VCaP (cell line): Measurements from ENCODE around the gene APLP2.

Source experiments
- H3K27ac ChIP-seq: fragments of 450-650 bp; 2 replicates; pipeline ENCODE4 v1.5.1; 2017
- TF ChIP-seq, protein P1 (sequence below): fragments of 450-650 bp; conservative IDR thresholded peaks from 2 replicates; pipeline ENCODE4 v1.5.1; 2017; ENCODE audit warnings: mild to moderate bottlenecking, moderate library complexity

Gene APLP2

GRCh38 chr11:130042093-130042591 lies 27.6 kb upstream of the APLP2 start:
- TF ChIP-seq, protein P1, sequence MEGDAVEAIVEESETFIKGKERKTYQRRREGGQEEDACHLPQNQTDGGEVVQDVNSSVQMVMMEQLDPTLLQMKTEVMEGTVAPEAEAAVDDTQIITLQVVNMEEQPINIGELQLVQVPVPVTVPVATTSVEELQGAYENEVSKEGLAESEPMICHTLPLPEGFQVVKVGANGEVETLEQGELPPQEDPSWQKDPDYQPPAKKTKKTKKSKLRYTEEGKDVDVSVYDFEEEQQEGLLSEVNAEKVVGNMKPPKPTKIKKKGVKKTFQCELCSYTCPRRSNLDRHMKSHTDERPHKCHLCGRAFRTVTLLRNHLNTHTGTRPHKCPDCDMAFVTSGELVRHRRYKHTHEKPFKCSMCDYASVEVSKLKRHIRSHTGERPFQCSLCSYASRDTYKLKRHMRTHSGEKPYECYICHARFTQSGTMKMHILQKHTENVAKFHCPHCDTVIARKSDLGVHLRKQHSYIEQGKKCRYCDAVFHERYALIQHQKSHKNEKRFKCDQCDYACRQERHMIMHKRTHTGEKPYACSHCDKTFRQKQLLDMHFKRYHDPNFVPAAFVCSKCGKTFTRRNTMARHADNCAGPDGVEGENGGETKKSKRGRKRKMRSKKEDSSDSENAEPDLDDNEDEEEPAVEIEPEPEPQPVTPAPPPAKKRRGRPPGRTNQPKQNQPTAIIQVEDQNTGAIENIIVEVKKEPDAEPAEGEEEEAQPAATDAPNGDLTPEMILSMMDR, result no peak
- peak overlapping the region; percentile 35 for H3K27ac ChIP-seq

DNA sequence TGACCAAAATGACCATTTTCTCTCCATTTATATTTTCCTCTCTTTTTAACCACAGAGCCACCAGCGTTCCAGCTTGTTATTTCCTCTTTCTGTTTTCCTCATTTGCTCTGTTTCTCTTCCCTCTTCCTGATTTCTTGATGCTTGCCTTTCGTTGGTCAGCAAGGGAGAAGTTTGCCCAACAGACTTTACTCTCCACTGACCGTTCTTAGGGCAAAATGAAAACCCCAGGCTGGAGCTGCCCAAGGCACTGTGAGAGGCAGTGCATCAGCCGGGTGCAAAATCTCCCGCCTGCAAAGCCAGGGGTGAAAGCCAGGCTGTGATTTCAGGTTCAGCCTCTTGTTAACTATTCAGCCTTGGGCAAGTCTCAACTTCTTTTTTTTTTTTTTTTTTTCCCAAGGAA lies 26.1 kb upstream of the APLP2 start:
- H3K27ac ChIP-seq, result no peak overlapping the region
- TF ChIP-seq, protein P1, result no peak

GRCh38 chr11:130047141-130047540 lies 22.6 kb upstream of the APLP2 start:
- TF ChIP-seq, protein P1, result no peak
- H3K27ac ChIP-seq, result no peak overlapping the region

- peak overlapping the region; percentile 45 for H3K27ac ChIP-seq
- TF ChIP-seq, protein P1, result no peak
These were observed 20.3 kb upstream of the APLP2 start for GRCh38 chr11:130049328-130049771.

DNA sequence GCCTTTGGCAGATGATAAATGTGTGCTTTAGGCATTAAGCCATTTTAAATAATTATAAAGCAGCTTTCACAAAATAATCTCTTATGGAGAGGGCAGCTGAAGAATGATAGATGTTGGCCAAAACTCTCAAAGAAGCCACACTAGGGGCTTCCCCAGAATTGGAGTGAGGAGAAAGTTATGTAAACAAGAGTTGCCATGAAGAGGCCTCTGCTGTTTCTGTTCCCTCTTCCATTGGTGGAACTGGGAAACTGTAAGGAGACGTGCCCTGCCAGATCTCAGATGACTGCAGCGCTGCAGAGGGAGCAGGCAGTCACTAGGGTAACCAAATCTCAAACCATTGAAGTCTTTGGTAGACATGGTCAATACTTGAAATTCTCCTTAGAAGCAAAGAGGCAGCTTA lies 19.4 kb upstream of the APLP2 start:
- peak overlapping the region; percentile 45 for H3K27ac ChIP-seq
- TF ChIP-seq, protein P1, result no peak

- TF ChIP-seq, protein P1, result no peak
- peak overlapping the region; percentile 45 for H3K27ac ChIP-seq
These were observed 18.6 kb upstream of the APLP2 start for GRCh38 chr11:130051082-130051481.

GRCh38 chr11:130052567-130052966 lies 17.1 kb upstream of the APLP2 start:
- TF ChIP-seq, protein P1, result no peak

DNA sequence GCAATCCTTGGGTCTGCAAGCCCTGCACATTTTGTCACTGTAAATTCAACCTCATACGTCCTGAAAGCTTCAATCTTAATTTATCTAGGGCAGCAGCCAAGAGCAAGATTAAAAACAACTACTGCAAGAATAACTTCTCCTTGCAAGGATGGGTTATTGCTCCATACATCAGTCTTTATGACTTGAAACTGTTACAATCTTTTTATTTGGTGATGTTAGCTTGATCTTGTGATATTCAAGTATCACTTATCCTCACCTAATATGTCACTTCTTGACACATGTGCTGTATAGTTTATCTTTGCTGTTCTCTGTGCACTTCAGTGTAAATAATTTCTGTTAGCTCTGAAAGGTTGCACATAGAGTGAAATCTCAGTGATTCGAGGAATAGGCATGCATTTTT lies 14.7 kb upstream of the APLP2 start:
- H3K27ac ChIP-seq, result peak overlapping the region; percentile 21; the same call in 1 of the 2 replicates
- TF ChIP-seq, protein P1, result no peak

More at GRCh38 chr11:130052567-130052966, 17.1 kb upstream of the APLP2 start:
- H3K27ac ChIP-seq, result no peak overlapping the region
